Activated CD8-positive, alpha-beta T cell treated with anti-CD3 and anti-CD28 coated beads for 36 hours (primary cell): ENCODE measurements around the gene POU6F1. TPM values are rescaled to one million over a fixed set of nuclear protein-coding genes. Genes with fewer than 3 reads are reported as not detected.
"Not testable (repeated sequence)": the region's sequence is repeated elsewhere in the genome, so short reads cannot be mapped to it uniquely, and the experiment has no call there.

Experiments used
- ATAC-seq: fragments of 200-7000 bp; cut with Tn5 transposase; one replicate; pipeline ENCODE4 v1.10.0; 2021; ENCODE audit warnings: mild to moderate bottlenecking, moderate library complexity
- CTCF ChIA-PET: fragments of 350-600 bp; sonication (Branson Sonifier 250); formaldehyde crosslinking; loops from one replicate; lab custom pipeline; 2021; ENCODE audit warnings: antibody characterized with exemption; lab: Charles Lee
- POLR2A ChIA-PET: fragments of 350-600 bp; sonication (Branson Sonifier 250); formaldehyde crosslinking; loops from one replicate; lab custom pipeline; 2021; ENCODE audit warnings: antibody characterized with exemption; lab: Charles Lee
- DNase-seq: peaks from one replicate; pipeline ENCODE4 v3.0.0-alpha.2; 2020
- H3K27ac Mint-ChIP-seq: one replicate; pipeline ENCODE4 v1.8.0; 2021; ENCODE audit warnings: mild to moderate bottlenecking, mixed read lengths
- H3K27me3 Mint-ChIP-seq: one replicate; pipeline ENCODE4 v1.8.0; 2021; ENCODE audit warnings: mixed read lengths
- H3K36me3 Mint-ChIP-seq: one replicate; pipeline ENCODE4 v1.8.0; 2021; ENCODE audit warnings: low read depth, mixed read lengths
- H3K4me1 Mint-ChIP-seq: one replicate; pipeline ENCODE4 v1.8.0; 2021; ENCODE audit warnings: low read depth, mixed read lengths
- H3K4me3 Mint-ChIP-seq: one replicate; pipeline ENCODE4 v1.8.0; 2021; ENCODE audit warnings: mild to moderate bottlenecking, moderate library complexity, mixed read lengths
- H3K9me3 Mint-ChIP-seq: one replicate; pipeline ENCODE4 v1.8.0; 2021; ENCODE audit warnings: mixed read lengths
- CTCF ChIP-seq: fragments of 200-600 bp; IDR thresholded peaks from one replicate; pipeline ENCODE4 v1.8.0; 2022; ENCODE audit warnings: antibody characterized with exemption, mild to moderate bottlenecking
- intact Hi-C: fragments of 100-400 bp; cut with micrococcal nuclease; formaldehyde crosslinking; loops from one replicate; pipeline ENCODE4 v1.10.0; 2022
- total RNA-seq, 2 experiments: library from RNA; stranded (reverse); gene quantifications; one replicate each; pipeline ENCODE4 v1.2.3, GENCODE V29; 2021

Gene POU6F1
- total RNA-seq, 2 experiments from 2014 or later = 5.8 to 7.3 TPM

GRCh38 chr12:51225771-51226170, 7.9 kb upstream of the POU6F1 start:
- intact Hi-C loops = no loop called here
- H3K9me3 Mint-ChIP-seq = no peaks in the 10 kb centered on the region
- ChIA-PET CTCF (no interaction called here), POLR2A (interaction anchor here (1.1 to 3.4 kb wide), 3 partner anchors 8 to 54 kb away, joined by 3 to 15 read pairs (median 6); partner anchors contain the start of genes DAZAP2 and POU6F1)
- no peak overlapping the region for H3K4me3 Mint-ChIP-seq
- H3K4me1 Mint-ChIP-seq = no peaks in the 10 kb centered on the region
- no peak for ATAC-seq
- no peaks in the 10 kb centered on the region for H3K27me3 Mint-ChIP-seq
- H3K27ac Mint-ChIP-seq = no peak overlapping the region
- H3K36me3 Mint-ChIP-seq = no peaks in the 10 kb centered on the region
- no peak for TF ChIP-seq CTCF
- DNase-seq = no peak

GRCh38 chr12:51225234-51225633, 7.4 kb upstream of the POU6F1 start:
- no peak for DNase-seq
- no peaks in the 10 kb centered on the region for H3K36me3 Mint-ChIP-seq
- ChIA-PET POLR2A (interaction anchor here (1.1 to 3.4 kb wide), 2 partner anchors 13 to 54 kb away, joined by 3 to 15 read pairs; partner anchors contain the start of gene DAZAP2), CTCF (no interaction called here)
- H3K4me3 Mint-ChIP-seq = no peak overlapping the region
- H3K4me1 Mint-ChIP-seq = no peaks in the 10 kb centered on the region
- no peak for TF ChIP-seq CTCF
- H3K9me3 Mint-ChIP-seq = no peaks in the 10 kb centered on the region
- ATAC-seq = no peak
- no peaks in the 10 kb centered on the region for H3K27me3 Mint-ChIP-seq
- no peak overlapping the region for H3K27ac Mint-ChIP-seq
- intact Hi-C loops = no loop called here

DNA sequence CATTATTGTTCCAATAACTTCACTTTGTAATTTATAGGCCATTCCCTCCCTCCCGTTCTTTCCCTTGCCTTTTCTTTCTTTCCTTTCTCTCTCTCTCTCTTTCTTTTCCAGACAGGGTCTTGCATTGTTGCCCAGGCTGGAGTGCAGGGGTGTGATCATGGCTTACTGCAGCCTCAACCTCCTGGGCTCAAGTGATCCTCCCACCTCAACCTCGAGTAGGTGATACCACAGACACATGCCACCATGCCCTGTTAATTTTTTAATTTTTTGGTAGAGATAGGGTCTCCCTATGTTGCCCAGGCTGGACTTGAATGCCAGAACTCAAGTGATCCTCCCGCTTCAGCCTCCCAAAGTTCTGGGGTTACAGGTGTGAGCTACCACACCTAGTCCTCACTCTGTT, 6.8 kb upstream of the POU6F1 start:
- intact Hi-C loops = no loop called here
- DNase-seq = no peak
- POLR2A ChIA-PET = interaction anchor here (1.1 kb wide), 1 partner anchor 53 kb away, joined by 3 read pairs; no protein-coding TSS in a partner anchor
- no peak for TF ChIP-seq CTCF
- no peak overlapping the region for H3K4me3 Mint-ChIP-seq
- H3K9me3 Mint-ChIP-seq = no peaks in the 10 kb centered on the region
- H3K27me3 Mint-ChIP-seq = no peaks in the 10 kb centered on the region
- no peaks in the 10 kb centered on the region for H3K36me3 Mint-ChIP-seq
- ATAC-seq = no peak
- H3K4me1 Mint-ChIP-seq = no peaks in the 10 kb centered on the region
- CTCF ChIA-PET = no interaction called here
- H3K27ac Mint-ChIP-seq = no peak overlapping the region

DNA sequence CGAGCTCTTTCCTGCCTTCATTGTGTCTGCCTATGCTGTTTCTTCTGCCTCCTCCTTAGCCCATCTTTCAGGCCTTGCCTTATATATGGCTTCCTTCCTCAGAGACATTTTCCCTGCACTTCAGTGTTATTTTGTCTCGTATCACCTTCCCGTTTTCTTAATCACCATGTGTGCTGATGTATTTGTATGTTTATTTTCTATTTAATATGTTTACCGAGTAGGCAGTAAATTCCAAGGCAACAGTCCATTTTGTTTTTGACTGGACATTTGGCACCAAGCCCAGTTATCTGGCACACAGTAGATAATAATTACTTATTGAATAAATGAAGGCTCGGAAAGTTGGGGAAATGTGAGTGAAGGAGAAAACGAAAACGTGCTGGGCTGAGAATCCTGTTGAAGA, 4.6 kb upstream of the POU6F1 start:
- DNase-seq = no peak
- Mint-ChIP-seq H3K36me3 (no peaks in the 10 kb centered on the region), H3K4me3 (no peak overlapping the region), H3K4me1 (peaks cover 11% of the 10 kb centered on the region), H3K9me3 (no peaks in the 10 kb centered on the region), H3K27ac (no peak overlapping the region), H3K27me3 (no peaks in the 10 kb centered on the region)
- ChIA-PET POLR2A (no interaction called here), CTCF (interaction anchor here (1.2 kb wide), 1 partner anchor 11 kb away, joined by 4 read pairs; no protein-coding TSS in a partner anchor)
- intact Hi-C loops = no loop called here
- TF ChIP-seq CTCF = no peak
- no peak for ATAC-seq

GRCh38 chr12:51219857-51220256, 2.0 kb upstream of the POU6F1 start:
- DNase-seq = not testable (repeated sequence)

More at GRCh38 chr12:51219857-51220256, 2.0 kb upstream of the POU6F1 start:
- H3K27ac Mint-ChIP-seq, intact Hi-C loops, POLR2A ChIA-PET, H3K4me3 Mint-ChIP-seq, H3K27me3 Mint-ChIP-seq, ATAC-seq, H3K9me3 Mint-ChIP-seq, H3K36me3 Mint-ChIP-seq: not testable (repeated sequence)
- CTCF ChIA-PET = interaction anchor here (1.0 to 1.9 kb wide), 2 partner anchors 11 to 19 kb away, joined by 3 to 7 read pairs; partner anchors contain the start of gene DAZAP2
- H3K4me1 Mint-ChIP-seq = peaks cover 15% of the 10 kb centered on the region
